ENCODE measurements around the gene MALL. TPM values are rescaled to one million over a fixed set of nuclear protein-coding genes. Genes with fewer than 3 reads are reported as not detected.
"Not testable (repeated sequence)": the region's sequence is repeated elsewhere in the genome, so short reads cannot be mapped to it uniquely, and the experiment has no call there.

Gene MALL
- total RNA-seq, 1 experiment from 2014 or later, result 0.10 TPM

GRCh38 chr2:110097506-110098220 lies 18.0 kb downstream of the MALL start:
- DNase-seq (ENCODE audit: low spot score), result no peak

DNA sequence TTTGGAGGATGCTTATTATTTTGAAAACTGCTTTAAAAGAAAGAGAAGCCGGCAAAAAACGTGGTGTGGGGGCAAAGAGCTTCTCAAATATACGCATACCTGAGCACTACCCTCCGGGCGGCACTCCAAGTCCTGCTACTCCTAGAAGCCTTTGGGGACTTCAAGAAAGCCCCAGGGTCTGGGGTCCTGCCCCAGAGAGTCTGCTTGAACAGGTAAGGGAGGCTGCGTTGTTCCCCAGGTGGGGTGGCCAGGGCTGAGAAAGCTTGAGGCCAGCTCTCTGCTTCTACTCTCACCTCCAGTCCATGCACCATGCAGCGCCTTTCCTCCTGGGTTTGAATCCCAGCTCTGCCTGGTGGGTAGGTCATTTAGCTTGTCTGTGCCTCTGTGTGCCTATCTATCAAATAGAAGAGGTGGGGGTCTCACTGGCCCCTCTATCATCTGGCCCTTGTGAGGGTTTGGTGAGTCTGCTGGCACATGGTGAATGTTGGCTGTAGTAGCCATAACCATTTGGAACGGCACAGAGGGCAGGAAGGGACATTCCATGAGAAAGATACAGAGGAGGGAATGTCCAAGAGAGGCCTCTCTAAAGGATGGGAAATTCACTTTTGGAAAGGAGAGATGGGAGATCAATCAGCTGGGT lies 19.5 kb downstream of the MALL start:
- DNase-seq (ENCODE audit: low spot score), result no peak

- DNase-seq (ENCODE audit: low spot score), result not testable (repeated sequence)
These were observed 20.6 kb downstream of the MALL start for GRCh38 chr2:110094884-110095534.

- not testable (repeated sequence) for DNase-seq (ENCODE audit: low spot score)
These were observed 21.7 kb downstream of the MALL start for GRCh38 chr2:110093924-110094323.

GRCh38 chr2:110090164-110090563 lies 25.5 kb downstream of the MALL start:
- DNase-seq (ENCODE audit: low spot score), result not testable (repeated sequence)

- not testable (repeated sequence) for DNase-seq (ENCODE audit: low spot score)
These were observed 31.9 kb downstream of the MALL start for GRCh38 chr2:110083757-110084156.

- DNase-seq (ENCODE audit: low spot score), result not testable (repeated sequence)
These were observed 32.5 kb downstream of the MALL start for GRCh38 chr2:110083162-110083561.

DNA sequence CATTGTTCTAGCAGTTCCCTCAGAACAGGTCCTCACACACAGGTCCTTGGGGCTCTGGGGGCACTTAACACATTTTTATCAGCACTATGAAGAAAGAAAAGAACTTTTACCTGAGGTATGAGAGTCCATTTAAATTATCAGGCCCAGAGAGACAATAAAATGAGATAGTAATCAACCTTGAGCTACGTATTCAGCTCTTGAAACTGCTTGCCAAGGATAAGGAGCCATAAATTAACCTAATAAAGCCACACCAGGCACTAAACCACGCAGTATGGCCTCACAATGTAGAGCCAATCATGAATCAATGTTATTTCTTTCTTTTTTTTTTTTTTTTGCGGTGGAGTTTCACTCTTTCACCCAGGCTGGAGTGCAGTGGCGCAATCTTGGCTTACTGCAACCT lies 37.5 kb downstream of the MALL start:
- not testable (repeated sequence) for DNase-seq (ENCODE audit: low spot score)

DNA sequence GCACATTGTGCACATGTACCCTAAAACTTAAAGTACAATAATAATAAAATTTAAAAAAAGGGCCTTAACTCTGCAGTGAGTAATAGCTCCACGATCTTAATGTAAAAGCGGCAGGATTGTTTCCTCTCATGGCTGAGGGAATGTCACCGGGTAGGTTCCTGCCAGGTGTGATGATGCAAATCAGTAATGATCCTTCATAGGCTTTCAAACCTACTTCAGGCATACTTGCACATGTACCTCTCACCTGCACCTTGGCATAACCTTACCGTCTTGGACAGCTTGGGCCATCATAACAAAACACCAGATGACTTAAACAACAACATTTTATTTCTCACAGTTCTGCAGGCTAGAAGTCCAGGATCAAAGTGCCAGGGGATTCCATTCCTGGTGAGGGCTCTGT lies 39.7 kb downstream of the MALL start:
- DNase-seq (ENCODE audit: low spot score), result not testable (repeated sequence)

DNA sequence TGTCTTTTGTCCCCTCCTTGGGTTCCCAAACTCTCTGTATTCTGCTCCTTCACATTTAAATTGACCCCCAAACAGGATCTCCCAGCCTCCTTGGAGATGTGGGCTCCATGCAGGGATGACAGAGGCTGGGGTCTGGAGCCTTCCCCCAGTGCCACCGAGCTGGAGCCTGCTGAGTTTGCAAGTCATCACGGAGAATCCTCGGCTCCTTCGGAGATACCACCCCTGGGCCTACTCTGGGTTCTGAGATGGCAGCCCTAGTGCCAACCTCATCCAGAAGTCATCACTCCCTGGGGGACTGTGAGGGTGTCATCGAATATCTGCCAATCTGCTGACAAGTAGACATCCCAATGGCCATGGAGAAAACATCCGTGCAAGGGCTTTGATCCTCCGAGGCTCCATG lies 45.8 kb downstream of the MALL start:
- peak; percentile 1 for DNase-seq (ENCODE audit: low spot score)

DNA sequence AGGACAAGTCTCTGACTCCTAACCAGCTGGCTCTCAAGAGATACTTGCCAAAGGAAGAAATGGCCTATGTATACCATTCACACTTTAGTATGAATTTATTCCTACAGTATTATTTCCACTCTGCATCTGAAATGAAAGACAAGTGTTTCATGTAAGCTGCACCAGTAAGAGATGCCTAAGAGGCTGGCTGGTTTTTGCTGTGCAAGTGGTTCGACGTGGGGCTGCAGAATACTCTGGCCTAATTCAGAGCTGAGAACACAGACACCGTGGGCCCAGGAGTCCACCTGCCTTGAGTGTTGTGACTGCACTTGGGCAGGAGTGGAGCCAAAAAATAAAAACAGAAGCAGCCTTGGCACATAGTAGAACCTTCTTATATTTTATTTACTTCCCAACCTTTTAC lies 47.5 kb downstream of the MALL start:
- DNase-seq (ENCODE audit: low spot score), result not testable (repeated sequence)

DNA sequence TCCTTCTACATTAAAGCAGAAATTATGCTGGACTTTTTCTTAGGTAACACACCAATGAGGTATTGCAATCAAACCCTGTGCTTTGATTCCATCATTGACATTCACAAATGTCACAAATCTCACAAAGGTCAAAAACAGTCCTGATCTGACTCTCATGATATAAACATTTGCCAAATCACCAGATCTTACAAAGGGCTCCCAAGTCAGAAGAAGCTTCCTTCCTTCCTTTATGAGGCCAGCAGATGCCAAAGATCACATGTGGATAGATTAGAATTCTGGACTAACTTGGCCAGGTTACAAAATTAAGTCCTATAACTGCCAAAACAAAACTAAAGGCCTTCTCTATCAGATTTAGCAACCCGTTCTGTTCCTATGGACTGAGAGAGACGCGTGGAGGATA lies 53.3 kb downstream of the MALL start:
- not testable (repeated sequence) for DNase-seq (ENCODE audit: low spot score)

DNA sequence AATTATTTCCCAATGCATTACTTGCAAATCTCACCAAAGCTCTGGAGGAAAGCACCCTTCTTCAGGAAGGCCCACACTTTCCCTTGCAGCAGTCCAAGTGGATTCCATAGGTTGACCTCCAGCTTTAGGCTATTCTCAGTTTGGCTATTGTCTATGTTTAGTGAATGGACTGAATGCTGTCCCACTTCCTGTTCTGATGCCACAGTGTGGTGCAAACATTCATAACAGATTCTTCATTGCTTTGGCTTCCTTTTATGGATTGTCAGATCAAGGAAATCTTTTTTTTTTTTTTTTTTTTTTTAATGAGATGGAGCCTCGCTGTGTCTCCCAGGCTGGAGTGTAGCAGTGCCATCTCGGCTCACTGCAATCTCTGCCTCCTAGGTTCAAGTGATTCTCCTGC lies 55.1 kb downstream of the MALL start:
- not testable (repeated sequence) for DNase-seq (ENCODE audit: low spot score)

- not testable (repeated sequence) for DNase-seq (ENCODE audit: low spot score)
These were observed 55.8 kb downstream of the MALL start for GRCh38 chr2:110059694-110060358.

- DNase-seq (ENCODE audit: low spot score), result not testable (repeated sequence)
These were observed 56.5 kb downstream of the MALL start for GRCh38 chr2:110059009-110059693.

DNA sequence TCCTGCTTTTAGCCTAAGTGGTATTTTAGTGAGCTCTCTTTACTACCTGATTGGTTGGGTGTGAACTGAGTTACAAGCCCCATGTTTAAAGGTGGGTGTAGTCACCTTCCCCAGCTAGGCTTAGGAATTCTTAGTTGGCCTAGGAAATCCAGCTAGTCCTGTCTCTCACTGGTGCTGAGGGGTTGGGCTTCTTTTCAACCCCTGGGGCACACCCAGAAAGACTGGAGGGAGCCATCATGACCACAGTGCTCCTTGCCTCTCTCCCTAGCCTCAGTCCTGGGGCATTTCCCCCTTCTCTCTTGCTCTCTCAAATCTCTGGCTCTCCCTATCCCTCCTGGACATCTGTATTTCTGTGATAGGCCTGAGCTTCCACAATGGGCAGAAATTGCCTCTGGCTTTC lies 57.6 kb downstream of the MALL start:
- DNase-seq (ENCODE audit: low spot score), result not testable (repeated sequence)

GRCh38 chr2:110055819-110056408 lies 59.7 kb downstream of the MALL start:
- DNase-seq (ENCODE audit: low spot score), result not testable (repeated sequence)

DNA sequence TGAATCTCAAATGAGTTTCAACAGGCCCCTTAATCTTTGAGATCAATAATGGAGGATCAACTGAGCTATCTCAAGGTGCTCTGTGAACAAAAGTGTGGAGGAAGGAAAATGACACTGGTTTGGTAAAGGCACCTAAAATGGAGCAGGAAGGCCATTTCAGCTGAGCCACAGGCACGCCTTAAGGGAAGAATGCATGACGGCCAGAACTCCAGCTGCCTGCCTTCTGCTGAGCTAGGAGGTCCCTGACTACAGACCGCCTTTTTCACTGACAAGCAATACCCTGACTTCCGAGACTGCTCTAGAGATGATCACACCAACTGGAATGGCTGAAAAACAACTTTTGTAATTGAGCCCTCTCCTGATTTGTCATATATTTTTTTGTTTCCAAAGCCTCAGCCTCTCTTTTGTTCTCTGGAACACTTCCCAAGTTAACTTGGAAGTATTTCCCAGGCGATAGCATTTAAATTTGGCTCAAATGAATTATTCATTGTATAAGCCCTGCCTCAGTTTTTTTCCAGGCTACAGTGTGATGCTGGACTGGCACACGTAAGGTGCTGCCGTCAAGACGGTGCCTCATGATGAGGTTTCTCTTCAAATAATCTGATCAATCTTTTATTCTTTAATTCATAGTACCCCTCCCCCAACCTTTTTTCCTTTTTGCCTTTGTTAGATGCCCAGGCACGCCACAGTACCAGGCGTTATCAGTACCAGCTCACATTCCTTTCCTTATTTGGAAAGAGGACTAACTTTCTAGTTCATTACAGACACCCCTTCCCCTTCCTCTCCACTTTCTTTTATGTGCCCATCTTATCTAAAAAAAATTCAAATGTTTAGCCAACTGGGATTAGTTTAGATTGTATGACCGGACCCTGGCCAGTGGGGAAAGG lies 60.9 kb downstream of the MALL start:
- peak; percentile 2 for DNase-seq (ENCODE audit: low spot score)

DNA sequence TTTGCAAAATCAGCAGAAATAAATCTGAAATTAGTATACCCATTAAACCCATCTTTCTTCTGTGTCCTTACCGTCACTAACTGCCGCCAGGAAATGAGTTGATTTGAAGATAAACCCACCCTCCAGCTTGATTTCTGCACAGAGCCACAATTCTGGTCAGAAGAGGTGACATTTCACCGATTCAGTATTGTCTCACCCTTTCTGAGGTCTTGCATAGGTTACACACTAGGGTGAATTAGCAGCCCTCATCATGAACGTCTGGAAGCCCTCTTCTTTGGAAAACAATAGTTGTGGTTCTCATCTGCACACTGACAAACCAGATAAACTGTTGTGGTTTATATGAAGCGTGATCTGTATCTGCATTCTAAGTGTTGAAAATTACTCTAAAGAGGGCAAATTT lies 61.9 kb downstream of the MALL start:
- not testable (repeated sequence) for DNase-seq (ENCODE audit: low spot score)

- DNase-seq (ENCODE audit: low spot score), result not testable (repeated sequence)
These were observed 63.5 kb downstream of the MALL start for GRCh38 chr2:110052166-110052565.

Data from H4 (cell line).